AG09319 (cell line): Measurements from ENCODE around the gene EPB41L4B.

Source experiments
- DNase-seq: peaks from one replicate; pipeline ENCODE4 v3.0.0-alpha.2; 2010; ENCODE audit warnings: low read depth; ENCODE audit errors: extremely low read depth
- TF ChIP-seq, protein P1 (sequence below): IDR thresholded peaks from 2 replicates; pipeline ENCODE4 v1.5.1; 2011; ENCODE audit warnings: low read depth, mild to moderate bottlenecking, inconsistent platforms, low read length, moderate library complexity

The EPB41L4B gene

DNA sequence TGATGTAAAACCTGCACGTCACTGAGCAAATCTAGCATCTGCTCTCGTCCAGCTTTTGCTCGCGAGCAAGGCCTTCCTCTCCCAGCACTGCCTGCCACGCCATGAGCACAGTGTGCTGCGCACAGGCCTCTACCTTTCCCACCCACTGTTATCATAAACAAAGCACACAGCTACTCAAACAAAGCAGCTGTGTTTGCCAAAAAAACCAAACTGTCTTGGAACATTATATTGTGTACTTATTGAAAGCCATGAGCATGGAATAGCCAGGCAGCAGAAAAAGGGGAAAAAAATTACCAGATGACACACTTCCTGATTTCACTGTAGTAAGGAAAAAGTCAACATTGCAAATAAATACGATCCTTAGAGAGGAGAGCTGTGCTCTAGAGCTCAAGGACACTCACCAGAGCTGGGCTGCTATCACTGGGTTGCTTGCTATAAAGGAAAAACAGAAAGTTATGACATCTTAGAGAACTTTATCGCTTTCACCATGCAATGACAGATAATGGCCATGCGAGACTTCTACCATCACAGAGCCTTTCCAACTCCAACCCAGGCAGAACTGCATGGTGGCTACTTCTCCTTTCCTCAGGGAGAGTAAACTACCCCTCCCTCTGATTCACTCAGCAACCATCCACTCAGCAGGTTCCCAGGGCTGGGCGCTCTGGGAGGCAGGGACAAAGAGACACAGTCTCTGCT, 69.6 kb downstream of the EPB41L4B start:
- TF ChIP-seq, protein P1, sequence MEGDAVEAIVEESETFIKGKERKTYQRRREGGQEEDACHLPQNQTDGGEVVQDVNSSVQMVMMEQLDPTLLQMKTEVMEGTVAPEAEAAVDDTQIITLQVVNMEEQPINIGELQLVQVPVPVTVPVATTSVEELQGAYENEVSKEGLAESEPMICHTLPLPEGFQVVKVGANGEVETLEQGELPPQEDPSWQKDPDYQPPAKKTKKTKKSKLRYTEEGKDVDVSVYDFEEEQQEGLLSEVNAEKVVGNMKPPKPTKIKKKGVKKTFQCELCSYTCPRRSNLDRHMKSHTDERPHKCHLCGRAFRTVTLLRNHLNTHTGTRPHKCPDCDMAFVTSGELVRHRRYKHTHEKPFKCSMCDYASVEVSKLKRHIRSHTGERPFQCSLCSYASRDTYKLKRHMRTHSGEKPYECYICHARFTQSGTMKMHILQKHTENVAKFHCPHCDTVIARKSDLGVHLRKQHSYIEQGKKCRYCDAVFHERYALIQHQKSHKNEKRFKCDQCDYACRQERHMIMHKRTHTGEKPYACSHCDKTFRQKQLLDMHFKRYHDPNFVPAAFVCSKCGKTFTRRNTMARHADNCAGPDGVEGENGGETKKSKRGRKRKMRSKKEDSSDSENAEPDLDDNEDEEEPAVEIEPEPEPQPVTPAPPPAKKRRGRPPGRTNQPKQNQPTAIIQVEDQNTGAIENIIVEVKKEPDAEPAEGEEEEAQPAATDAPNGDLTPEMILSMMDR: no peak
- DNase-seq: no peak

DNA sequence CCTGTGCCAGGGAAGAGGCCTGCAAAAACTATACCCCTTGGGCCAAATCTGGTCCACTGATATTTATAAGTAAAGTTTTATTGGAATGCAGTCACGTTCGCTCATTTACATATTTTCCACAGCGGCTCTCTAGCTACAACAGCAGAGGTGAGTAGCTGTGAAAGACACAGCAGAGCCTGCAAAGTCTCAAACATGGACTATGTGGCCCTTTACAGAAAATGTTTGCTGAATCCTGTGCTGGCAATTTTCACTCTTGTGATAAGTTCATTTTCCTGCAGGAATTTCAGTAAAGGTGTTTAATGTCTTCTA, 70.1 kb downstream of the EPB41L4B start:
- no peak for DNase-seq
- TF ChIP-seq, protein P1: no peak

DNA sequence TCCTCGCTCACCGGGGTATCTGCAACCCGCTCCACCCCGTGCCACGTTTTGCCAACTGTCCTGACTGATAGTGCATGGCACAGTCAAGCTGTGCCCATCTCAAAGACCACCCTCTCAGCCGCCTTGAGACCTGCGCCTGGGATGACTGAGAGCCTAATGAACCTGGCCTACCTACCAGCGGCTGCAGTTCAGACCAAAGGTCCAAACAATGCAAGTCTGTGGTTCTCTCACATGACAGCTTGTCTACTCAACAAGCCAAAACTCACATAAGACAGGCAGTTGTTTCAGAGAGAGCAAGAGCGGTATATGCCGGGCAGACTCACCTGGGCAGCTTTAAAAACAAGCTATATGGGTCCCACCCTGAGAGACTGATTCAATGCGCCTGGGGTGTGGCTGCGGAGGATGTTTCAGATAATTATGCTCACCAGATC, 70.5 kb downstream of the EPB41L4B start:
- no peak for DNase-seq

DNA sequence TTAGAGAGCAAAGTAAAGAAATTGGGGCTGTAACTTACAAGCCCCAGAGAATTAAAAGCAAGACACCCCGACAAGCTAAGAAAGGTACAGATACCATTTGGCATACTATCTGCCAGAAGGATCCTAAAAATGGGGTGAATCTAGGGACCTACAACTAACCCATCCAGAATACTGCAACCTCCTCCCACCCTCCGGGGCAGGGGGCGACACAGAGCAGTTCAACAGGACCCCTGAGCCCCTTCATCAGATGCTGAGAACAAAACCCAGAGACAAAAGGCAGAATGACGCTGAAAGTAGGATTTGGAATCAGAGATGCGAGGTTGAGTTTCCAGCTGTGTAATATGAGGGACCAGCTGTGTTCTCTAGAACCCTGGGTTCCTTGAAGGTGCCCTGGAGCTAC, 71.2 kb downstream of the EPB41L4B start:
- TF ChIP-seq, protein P1: no peak
- no peak for DNase-seq

More for the DNA sequence above, 70.5 kb downstream of the EPB41L4B start:
- TF ChIP-seq, protein P1: no peak

DNA sequence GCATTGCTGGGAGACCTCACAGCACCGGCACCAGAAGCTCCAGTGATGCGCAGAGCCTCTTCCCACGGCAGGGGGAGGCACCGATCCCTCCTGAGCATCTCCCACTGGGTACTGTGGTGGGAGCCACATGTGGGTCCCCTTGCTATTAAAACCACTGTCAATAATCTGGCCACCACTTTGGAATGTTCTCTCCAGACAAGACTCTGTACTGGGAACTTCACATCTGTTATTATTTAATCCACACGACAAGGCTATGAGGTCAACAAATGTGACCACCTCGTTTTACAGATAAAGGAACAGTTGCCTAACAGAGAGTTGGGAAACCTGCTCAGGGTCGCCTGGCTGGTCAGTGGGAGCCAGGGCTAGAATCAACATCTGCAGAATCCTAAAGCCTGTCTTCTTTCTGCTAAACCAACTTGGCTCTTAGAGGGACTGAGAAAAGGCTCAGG, 72.7 kb downstream of the EPB41L4B start:
- no peak for DNase-seq
- TF ChIP-seq, protein P1: peak; percentile 13

DNA sequence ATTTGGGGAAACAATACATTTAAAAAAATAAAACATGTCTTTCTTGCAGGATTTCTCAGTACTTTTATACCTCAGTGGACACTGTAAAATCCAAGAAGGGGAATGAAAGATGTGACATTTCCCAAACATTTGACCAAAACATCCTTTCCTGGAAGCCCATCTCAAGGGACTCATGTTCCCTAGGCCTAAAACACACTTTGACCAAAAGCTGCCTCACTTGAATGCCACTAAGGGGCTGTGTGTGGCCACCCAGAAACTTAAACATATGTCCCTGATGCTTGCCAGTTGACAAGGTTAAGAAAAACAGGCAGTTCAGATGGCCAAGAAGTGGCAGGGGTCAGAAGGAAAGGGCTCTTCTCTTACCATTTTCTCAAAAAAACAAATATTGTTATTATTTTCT, 73.6 kb downstream of the EPB41L4B start:
- DNase-seq: no peak
- TF ChIP-seq, protein P1: no peak

DNA sequence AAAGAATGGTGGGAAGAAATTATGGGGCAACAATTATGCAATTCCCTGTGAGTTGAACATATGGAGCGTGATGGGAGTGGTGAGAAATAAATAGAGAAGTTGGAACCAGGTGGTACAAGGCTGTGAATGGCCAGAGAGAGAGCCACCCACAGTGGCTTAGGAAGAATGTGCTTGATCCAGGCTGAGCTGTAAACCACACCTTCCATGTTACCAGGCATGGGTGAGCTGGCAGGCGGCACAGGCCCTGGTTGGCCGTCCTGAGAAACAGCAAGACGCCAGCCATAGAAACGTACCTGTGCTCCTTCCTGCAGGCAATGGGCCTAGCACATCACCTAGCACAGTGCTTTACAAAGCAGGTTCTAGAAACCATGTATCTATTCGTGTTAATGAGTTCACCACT, 74.3 kb downstream of the EPB41L4B start:
- no peak for DNase-seq
- TF ChIP-seq, protein P1: no peak
